GM12873 (cell line): ENCODE measurements around the gene GLRX3.

Source experiments
- TF ChIP-seq, protein P1 (sequence below): IDR thresholded peaks from 2 replicates; pipeline ENCODE4 v1.5.1; 2012; ENCODE audit warnings: low read depth, mild to moderate bottlenecking, moderate library complexity, low read length, control low read depth; ENCODE audit not compliant: insufficient read depth; ENCODE audit errors: missing control alignments

Gene GLRX3

DNA sequence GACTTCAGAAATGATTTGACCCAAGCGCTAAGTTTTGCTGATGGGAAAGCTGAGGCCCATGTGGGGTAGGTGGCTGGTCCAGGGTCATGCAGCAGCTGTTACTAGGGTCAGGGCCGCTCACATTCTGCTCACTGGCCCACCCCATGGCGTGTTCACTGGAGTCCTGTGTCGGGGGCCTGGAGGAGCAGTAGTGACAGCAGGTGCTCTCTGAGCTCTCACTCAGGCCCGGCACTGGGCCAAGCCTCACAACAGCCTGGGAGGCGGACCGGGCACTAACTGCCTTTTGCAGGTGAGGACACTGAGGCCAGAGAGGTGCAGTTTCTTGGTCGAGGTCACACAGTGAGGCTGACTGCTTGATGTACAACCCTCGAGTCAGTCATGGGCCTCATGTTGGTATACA, 82.7 kb downstream of the GLRX3 start:
- TF ChIP-seq, protein P1, sequence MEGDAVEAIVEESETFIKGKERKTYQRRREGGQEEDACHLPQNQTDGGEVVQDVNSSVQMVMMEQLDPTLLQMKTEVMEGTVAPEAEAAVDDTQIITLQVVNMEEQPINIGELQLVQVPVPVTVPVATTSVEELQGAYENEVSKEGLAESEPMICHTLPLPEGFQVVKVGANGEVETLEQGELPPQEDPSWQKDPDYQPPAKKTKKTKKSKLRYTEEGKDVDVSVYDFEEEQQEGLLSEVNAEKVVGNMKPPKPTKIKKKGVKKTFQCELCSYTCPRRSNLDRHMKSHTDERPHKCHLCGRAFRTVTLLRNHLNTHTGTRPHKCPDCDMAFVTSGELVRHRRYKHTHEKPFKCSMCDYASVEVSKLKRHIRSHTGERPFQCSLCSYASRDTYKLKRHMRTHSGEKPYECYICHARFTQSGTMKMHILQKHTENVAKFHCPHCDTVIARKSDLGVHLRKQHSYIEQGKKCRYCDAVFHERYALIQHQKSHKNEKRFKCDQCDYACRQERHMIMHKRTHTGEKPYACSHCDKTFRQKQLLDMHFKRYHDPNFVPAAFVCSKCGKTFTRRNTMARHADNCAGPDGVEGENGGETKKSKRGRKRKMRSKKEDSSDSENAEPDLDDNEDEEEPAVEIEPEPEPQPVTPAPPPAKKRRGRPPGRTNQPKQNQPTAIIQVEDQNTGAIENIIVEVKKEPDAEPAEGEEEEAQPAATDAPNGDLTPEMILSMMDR, result no peak

DNA sequence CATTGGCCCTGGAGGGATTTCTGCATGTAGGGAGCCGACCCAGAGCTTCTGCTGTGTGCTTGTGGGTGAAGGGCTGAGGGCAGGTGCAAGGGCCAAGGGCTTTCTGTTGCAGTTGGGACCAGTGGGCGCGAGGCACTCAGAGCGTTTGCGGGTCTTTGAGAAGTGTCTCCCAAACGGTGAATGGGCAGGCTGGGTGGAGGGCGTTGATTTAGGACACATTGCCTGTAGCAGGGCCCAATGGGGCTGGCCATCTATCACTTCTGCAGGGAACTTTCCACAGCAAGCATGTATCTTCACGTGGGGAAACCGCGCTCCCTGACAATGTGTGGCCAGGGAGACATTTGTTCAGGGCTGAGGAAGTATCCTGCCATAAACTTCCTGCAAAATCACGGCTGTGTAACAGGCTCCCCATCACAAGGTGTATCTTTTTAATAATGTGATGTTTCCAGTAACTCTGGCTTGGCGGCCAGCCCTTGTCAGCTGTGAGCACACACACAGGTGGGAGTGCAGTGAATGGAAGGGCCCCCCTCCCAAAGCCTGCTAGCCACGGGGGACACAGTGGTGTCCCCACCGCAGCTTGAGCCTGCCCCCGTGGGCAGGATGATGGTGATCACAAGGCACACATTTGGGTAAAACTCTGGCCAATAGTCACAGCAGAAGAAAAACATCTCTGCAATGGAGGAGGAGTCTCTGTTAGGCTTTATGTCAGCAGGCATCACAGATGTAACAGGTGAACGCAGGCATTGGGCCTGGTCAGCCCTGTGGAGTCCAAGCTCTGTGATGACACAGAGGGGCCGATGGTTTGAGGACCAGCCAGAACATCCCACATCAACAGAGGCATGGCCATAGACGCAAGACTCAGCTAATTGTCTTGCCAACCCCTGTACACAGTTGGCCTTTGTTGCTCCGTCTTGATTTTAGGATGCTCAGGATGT, 84.3 kb downstream of the GLRX3 start:
- TF ChIP-seq, protein P1, result no peak

DNA sequence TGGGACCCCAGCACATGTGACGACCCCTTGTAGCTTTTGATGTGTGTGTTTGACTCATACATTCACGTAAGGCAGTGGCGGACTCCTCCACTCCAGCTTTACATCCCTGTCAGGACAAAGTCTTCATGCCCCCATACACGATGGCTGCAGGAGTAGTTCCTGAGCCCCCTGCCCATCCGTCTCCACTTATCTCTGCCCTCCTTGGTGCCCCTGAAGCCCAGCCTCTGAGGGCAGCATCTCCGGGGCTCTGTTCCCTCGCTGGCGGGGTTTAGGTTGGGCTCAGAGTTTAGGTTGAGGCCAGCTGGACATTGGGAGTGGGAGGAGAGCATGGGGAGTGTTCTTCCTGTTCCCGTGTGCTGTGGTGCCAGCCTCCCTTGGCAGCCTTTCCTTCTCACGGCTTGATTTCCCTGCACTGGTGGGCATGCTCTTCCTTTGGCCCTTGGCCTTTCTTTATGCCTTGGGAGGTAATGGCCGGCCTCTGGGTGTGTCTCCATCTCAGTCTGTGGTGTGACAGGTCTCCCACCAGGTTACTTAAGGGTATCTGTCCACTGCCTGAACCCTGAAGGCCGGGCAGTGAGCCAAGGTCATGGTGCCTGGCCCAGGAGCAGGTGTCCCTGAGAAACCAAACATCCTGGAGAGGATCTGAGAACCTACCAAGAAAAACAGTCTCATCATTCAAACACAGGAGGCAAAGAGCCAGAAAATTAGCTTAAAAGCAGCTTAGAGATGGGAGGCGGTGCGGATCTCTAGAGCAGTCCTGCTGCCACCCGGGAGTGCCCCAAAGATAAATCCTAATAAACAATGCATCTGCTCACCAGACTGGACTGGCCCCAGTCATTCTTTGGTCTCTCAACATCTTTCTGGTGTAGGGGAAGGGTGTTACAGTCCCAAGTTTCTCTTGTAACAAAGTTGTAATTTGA, 85.5 kb downstream of the GLRX3 start:
- TF ChIP-seq, protein P1, result no peak

DNA sequence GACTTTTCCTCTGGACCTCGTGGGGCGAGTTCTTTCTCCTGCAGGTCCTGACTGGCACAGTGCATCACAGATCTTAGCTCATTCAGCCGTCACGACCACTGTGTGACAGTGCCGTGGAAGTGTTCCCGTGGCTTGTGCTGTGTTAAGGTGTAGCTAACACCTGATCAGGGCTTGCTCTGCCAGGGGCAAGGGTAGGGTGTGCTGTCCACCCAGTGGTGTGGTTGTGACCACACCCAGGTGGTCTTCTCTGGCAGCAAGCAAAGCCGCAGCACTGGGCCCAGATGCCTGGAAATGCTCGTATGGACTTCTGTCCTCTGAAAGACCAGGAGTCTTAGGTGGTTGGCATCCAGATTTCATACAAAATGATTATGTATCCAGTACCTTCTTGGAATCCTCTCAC, 86.2 kb downstream of the GLRX3 start:
- TF ChIP-seq, protein P1, result no peak

DNA sequence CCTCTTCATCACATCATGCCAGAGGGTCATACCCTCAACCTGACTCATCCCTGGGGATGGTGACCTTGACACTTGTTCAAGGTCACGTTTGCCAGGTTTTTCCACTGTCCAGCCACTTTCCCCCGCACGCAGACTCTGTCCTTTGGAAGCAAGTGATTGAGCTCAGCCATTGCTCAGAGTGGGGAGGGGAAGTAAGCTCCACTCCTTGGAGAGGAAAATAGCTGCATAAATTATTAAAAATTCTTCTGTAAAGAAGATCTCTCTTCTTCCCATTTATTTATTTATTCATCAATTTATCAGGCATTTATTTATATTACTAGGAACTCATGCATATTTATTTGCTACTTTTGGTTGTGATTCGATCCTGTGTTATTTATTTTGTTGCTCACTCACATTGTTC, 88.0 kb downstream of the GLRX3 start:
- TF ChIP-seq, protein P1, result no peak

DNA sequence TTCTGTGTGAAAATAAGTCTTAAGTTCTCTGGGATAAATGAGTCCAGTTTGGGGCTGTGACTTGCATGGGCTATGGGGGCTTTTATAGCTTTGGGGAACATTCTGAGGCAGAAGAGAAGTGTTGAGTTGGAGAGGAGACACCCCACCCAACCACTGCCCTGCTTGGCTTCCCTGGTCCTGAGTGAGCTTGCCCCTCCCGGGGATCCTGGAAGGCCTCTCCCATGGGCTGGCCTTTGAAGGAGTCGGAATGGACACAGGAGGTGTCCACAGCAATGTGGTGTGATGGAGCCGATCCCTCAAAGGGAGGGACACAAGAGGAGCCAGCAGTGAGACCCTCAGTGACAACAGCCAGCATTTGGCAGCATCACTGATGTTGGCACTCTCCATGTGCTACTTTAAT, 89.8 kb downstream of the GLRX3 start:
- TF ChIP-seq, protein P1, result no peak

DNA sequence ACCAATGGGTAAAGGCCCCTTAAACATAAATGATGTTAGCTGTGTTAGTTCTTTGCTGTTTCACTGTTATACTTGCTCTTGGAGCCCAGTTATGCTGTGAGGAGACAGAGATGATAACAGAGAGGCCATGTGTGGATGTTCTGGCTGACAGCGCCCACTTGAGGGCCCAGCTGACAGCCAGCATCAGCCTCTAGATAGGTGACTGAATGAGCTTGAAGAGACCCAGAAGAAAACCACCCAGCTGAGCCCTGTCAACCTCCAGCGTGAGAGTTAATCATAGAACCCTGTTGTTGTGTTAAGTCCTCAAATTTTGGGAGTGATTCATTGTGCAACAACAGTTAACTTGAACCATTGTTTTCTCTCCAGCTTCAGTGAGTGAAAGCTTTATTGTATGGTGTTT, 91.7 kb downstream of the GLRX3 start:
- TF ChIP-seq, protein P1, result no peak
